Thoracic aorta (tissue), 2 donors: ENCODE measurements around the gene ZNF248. TPM values are rescaled to one million over a fixed set of nuclear protein-coding genes. Genes with fewer than 3 reads are reported as not detected.

Experiments used
- ATAC-seq: fragments of 150-250 bp; one replicate; pipeline ENCODE4 v1.8.0; 2017; ENCODE audit warnings: low read depth; ENCODE audit not compliant: insufficient number of reproducible peaks, low FRiP score
- DNase-seq: peaks from one replicate; pipeline ENCODE4 v3.0.0-alpha.2; 2020; ENCODE audit warnings: low spot score
- H3K27ac ChIP-seq, 2 donors: fragments of 200-600 bp; sonication (generic); 1 replicate in 1 of 2; 2 replicates in 1 of 2; pipeline ENCODE4 v1.5.1; 2016; ENCODE audit warnings: mild to moderate bottlenecking in 2 of 2, moderate library complexity in 2 of 2
- H3K27me3 ChIP-seq: fragments of 200-600 bp; sonication (generic); replicated peaks from 2 replicates; pipeline ENCODE4 v1.6.0; 2016; ENCODE audit warnings: mild to moderate bottlenecking; ENCODE audit not compliant: insufficient read depth
- H3K36me3 ChIP-seq: fragments of 200-600 bp; sonication (generic); one replicate; pipeline ENCODE4 v1.5.1; 2016
- H3K4me1 ChIP-seq, 2 donors: fragments of 200-600 bp; sonication (generic); 1 replicate in 1 of 2; 2 replicates in 1 of 2; pipeline versions ENCODE4 v1.5.1 to v1.6.0; 2016; ENCODE audit warnings: low read depth in 2 of 2, mild to moderate bottlenecking in 1 of 2; ENCODE audit not compliant: control insufficient read depth in 1 of 2
- H3K4me3 ChIP-seq: fragments of 200-600 bp; sonication (generic); 2 replicates; pipeline ENCODE4 v1.5.1; 2016; ENCODE audit warnings: mild to moderate bottlenecking
- H3K9me3 ChIP-seq: fragments of 200-600 bp; sonication (generic); 2 replicates; pipeline ENCODE4 v1.5.1; 2016
- total RNA-seq, 2 donors: library from RNA; depleted of rRNA; stranded (reverse); fragments of >200 nt; gene quantifications; one replicate each; pipeline versions ENCODE4 v1.1.0 to v1.2.3, GENCODE V29; 2016
- TF ChIP-seq, protein P1 (sequence below): fragments of 200-600 bp; sonication (generic); IDR thresholded peaks from one replicate; pipeline ENCODE4 v1.5.1; 2019; ENCODE audit warnings: antibody characterized with exemption

Gene ZNF248
- total RNA-seq, 2 donors from 2014 or later = 16.4 to 21.2 TPM

DNA sequence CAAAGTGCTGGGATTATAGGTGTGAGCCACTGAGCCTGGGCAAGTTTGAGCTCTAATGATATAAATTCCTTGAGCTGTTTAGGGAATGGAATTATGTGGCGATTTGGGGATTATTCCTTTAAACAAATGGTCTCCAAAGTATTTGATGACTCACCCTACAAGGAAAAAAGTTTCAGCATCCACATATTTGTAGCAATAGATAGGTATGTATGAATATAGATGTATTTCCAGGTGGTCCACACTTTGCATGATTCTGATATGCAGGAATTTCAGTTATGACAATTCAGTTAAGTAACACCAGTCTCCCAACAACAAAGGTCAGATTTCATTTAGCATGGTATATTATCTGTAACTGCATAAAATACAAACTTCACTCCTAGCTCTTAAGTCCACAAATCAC lies 92.2 kb downstream of the ZNF248 start:
- Histone ChIP-seq H3K9me3 (peaks cover 11% of the 10 kb centered on the region), H3K4me1 (no peaks in the 10 kb centered on the region), H3K4me3 (no peak overlapping the region), H3K36me3 (no peaks in the 10 kb centered on the region), H3K27me3 (no peaks in the 10 kb centered on the region), H3K27ac (no peak overlapping the region)
- DNase-seq (no peak), ATAC-seq (no peak)
- TF ChIP-seq, protein P1, sequence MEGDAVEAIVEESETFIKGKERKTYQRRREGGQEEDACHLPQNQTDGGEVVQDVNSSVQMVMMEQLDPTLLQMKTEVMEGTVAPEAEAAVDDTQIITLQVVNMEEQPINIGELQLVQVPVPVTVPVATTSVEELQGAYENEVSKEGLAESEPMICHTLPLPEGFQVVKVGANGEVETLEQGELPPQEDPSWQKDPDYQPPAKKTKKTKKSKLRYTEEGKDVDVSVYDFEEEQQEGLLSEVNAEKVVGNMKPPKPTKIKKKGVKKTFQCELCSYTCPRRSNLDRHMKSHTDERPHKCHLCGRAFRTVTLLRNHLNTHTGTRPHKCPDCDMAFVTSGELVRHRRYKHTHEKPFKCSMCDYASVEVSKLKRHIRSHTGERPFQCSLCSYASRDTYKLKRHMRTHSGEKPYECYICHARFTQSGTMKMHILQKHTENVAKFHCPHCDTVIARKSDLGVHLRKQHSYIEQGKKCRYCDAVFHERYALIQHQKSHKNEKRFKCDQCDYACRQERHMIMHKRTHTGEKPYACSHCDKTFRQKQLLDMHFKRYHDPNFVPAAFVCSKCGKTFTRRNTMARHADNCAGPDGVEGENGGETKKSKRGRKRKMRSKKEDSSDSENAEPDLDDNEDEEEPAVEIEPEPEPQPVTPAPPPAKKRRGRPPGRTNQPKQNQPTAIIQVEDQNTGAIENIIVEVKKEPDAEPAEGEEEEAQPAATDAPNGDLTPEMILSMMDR = no peak

DNA sequence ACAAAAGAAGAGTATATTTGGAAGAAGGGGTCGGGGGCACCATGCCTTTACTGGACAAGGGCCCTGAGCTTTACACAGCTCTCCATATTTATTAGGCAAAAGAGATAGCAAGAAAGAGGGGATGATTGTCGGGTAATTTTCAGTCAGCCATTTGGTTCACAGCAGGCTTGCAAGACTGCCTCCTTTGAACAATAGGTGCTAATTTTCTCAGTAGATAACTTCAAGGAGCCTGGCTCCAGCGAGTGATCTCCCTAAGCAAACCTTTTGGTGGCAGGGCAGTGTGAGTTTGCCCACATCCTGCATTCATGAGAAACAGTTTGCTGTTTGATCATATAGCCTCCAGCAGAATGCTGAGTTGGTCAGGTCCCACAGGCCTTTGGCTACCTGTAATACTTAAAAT lies 94.3 kb downstream of the ZNF248 start:
- DNase-seq (no peak), ATAC-seq (no peak)
- TF ChIP-seq, protein P1 = no peak
- Histone ChIP-seq H3K9me3 (peaks cover 5% of the 10 kb centered on the region), H3K4me1 (no peaks in the 10 kb centered on the region), H3K27me3 (no peaks in the 10 kb centered on the region), H3K27ac (no peak overlapping the region), H3K36me3 (no peaks in the 10 kb centered on the region), H3K4me3 (no peak overlapping the region)

DNA sequence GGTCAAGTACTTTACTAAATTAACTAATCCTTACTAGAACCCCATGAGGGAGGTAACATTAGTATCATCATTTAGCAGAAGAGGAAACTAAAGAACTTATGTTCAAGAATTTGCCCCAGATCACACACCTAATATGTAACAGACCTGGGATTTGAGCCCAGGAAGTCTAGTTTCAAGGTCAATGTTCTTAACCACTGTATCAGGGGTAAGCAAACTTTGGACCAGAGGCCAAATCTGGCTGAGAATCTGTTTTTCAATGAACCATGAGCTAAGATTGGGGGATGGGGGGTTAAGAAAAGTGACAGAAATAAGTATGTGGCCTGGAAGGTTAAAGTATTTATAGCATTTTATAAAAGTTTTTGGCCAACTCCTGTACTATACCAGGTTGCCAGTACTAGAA lies 95.1 kb downstream of the ZNF248 start:
- H3K27me3 ChIP-seq = no peaks in the 10 kb centered on the region
- peaks cover 3% of the 10 kb centered on the region for H3K9me3 ChIP-seq
- H3K4me3 ChIP-seq = no peak overlapping the region
- no peaks in the 10 kb centered on the region for H3K4me1 ChIP-seq
- ATAC-seq (no peak), DNase-seq (no peak)
- TF ChIP-seq, protein P1 = no peak
- H3K36me3 ChIP-seq = no peaks in the 10 kb centered on the region
- no peak overlapping the region for H3K27ac ChIP-seq

DNA sequence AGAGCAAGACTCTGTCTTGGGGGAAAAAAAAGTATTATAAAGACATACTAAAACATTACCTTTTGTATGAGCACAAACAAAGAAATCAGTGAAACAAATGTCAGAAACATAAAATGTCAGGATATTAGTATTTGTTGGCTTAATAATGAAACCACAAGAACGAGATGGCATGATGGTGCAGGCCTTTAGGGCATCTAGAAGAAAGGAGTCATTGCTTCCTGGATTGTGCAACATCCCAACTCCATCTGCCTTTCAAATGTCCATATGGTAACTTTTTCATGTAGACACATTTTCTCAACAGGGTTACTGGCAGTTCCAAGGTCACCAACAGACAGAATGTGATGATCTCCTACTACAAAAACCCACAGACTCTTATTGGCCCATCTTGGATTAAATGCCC lies 96.6 kb downstream of the ZNF248 start:
- TF ChIP-seq, protein P1 = no peak
- ATAC-seq = no peak

DNA sequence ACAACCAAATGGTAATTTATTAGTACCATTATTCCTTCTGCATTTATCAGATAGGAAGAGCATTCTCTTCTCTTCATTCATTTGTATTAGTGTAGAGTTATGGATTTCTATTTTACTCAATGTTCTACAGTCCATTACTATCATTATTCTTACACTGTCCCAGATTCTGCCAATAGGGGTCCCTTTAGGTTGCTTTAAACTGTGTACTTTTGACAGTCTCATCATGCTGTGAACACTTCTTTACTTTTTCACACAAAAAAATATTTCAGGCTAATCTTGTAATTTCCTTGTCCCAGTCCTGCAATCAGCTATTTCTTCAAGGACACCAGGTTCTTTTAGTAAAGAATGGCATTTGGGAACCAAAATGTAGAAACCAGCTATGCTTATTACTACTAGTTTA lies 99.3 kb downstream of the ZNF248 start:
- Histone ChIP-seq H3K27ac (no peak overlapping the region), H3K4me3 (no peak overlapping the region), H3K27me3 (no peaks in the 10 kb centered on the region), H3K9me3 (peaks cover 6% of the 10 kb centered on the region), H3K4me1 (no peaks in the 10 kb centered on the region), H3K36me3 (no peaks in the 10 kb centered on the region)
- TF ChIP-seq, protein P1 = no peak
- ATAC-seq = no peak
- no peak for DNase-seq

More for the DNA sequence above, 96.6 kb downstream of the ZNF248 start:
- Histone ChIP-seq H3K36me3 (no peaks in the 10 kb centered on the region), H3K9me3 (peaks cover 3% of the 10 kb centered on the region), H3K4me3 (no peak overlapping the region), H3K27me3 (no peaks in the 10 kb centered on the region), H3K4me1 (no peaks in the 10 kb centered on the region), H3K27ac (no peak overlapping the region)
- DNase-seq = no peak
